Uterus (tissue), 4 donors: ENCODE data around the gene GSC2. TPM values are rescaled to one million over a fixed set of nuclear protein-coding genes. Genes with fewer than 3 reads are reported as not detected.
A peak's percentile ranks its signal among the peaks of the same experiment; 100 is the strongest.

Source experiments
- DNase-seq, 2 donors: peaks; one replicate each; pipeline ENCODE4 v3.0.0-alpha.2; 2019 to 2020
- H3K27ac ChIP-seq, 2 donors: fragments of 200-600 bp; sonication (generic); 1 replicate in 1 of 2; 2 replicates in 1 of 2; pipeline ENCODE4 v1.5.1; 2016 to 2018
- H3K27me3 ChIP-seq, 2 donors: fragments of 200-600 bp; sonication (generic); one replicate each; pipeline ENCODE4 v1.5.1; 2018 to 2019; ENCODE audit warnings: control low read depth in 1 of 2
- H3K36me3 ChIP-seq, 2 donors: fragments of 200-600 bp; sonication (generic); one replicate each; pipeline ENCODE4 v1.5.1; 2019; ENCODE audit warnings: control low read depth in 1 of 2
- H3K4me1 ChIP-seq, 2 donors: fragments of 200-600 bp; sonication (generic); one replicate each; pipeline ENCODE4 v1.5.1; 2018 to 2019; ENCODE audit warnings: control low read depth in 1 of 2
- H3K4me3 ChIP-seq, 2 donors: fragments of 200-600 bp; sonication (generic); 1 replicate in 1 of 2; 2 replicates in 1 of 2; pipeline ENCODE4 v1.5.1; 2018 to 2019; ENCODE audit warnings: mild to moderate bottlenecking in 1 of 2
- H3K9me3 ChIP-seq, 2 donors: fragments of 200-600 bp; sonication (generic); one replicate each; pipeline ENCODE4 v1.5.1; 2019; ENCODE audit warnings: control low read depth in 1 of 2
- CTCF ChIP-seq, 4 experiments: fragments of 200-600 bp in 2 of 4; fragments of 450-650 bp in 2 of 4; sonication (generic) in 2 of 4; IDR thresholded peaks; one replicate each; pipeline ENCODE4 v1.5.1; 2016 to 2019; ENCODE audit warnings: antibody characterized with exemption in 4 of 4, mild to moderate bottlenecking in 2 of 4, moderate library complexity in 1 of 4
- POLR2A ChIP-seq, 2 donors: fragments of 450-650 bp; IDR thresholded peaks; one replicate each; pipeline ENCODE4 v1.6.1; 2016; ENCODE audit warnings: antibody characterized with exemption in 2 of 2, mild to moderate bottlenecking in 1 of 2, moderate library complexity in 1 of 2
- intact Hi-C: fragments of 100-400 bp; cut with DNase I; formaldehyde crosslinking; loops from one replicate; pipeline ENCODE4 v1.15.1; 2023; ENCODE audit warnings: low total_unique reads
- total RNA-seq, 4 donors: library from RNA; depleted of rRNA in 3 of 4; stranded (reverse); fragments of >200 nt in 3 of 4; gene quantifications; one replicate each; pipeline versions ENCODE4 v1.1.0 to v1.2.4, GENCODE V29; 2014 to 2023
- donor health status: DM: yes; HTN: yes; CAD: no.

GSC2 gene
- total RNA-seq, 4 donors from 2014 or later: not detected

GRCh38 chr22:19180740-19181410 lies 30.8 kb upstream of the GSC2 start:
- DNase-seq: no peak
- no peak overlapping the region for H3K4me3 ChIP-seq
- intact Hi-C loops: no loop called here
- H3K4me1 ChIP-seq: peaks cover 0 to 9% of the 10 kb centered on the region in 2 donors
- no peaks in the 10 kb centered on the region for H3K9me3 ChIP-seq
- no peaks in the 10 kb centered on the region for H3K36me3 ChIP-seq
- no peaks in the 10 kb centered on the region for H3K27me3 ChIP-seq
- no peak for TF ChIP-seq CTCF (IDR thresholded peaks at IDR 0.05)
- no peak for TF ChIP-seq POLR2A (IDR thresholded peaks at IDR 0.05)
- no peak overlapping the region for H3K27ac ChIP-seq

- H3K9me3 ChIP-seq: no peaks in the 10 kb centered on the region
- no peak for TF ChIP-seq POLR2A (IDR thresholded peaks at IDR 0.05)
- TF ChIP-seq CTCF (IDR thresholded peaks at IDR 0.05): no peak
- H3K4me3 ChIP-seq: no peak overlapping the region
- no peaks in the 10 kb centered on the region for H3K36me3 ChIP-seq
- H3K4me1 ChIP-seq: peaks cover 0 to 9% of the 10 kb centered on the region in 2 donors
- intact Hi-C loops: no loop called here
- no peak for DNase-seq
- no peaks in the 10 kb centered on the region for H3K27me3 ChIP-seq
- H3K27ac ChIP-seq: peak overlapping the region in 1 of 2 donors; percentile 94
These were observed 30.1 kb upstream of the GSC2 start for GRCh38 chr22:19180234-19180633.

- H3K36me3 ChIP-seq: no peaks in the 10 kb centered on the region
- peaks cover 0 to 15% of the 10 kb centered on the region in 2 donors for H3K4me1 ChIP-seq
- H3K4me3 ChIP-seq: peak overlapping the region; percentile 44 to 80
- no peaks in the 10 kb centered on the region for H3K27me3 ChIP-seq
- peak overlapping the region; percentile 82 to 94 for H3K27ac ChIP-seq
- peak; percentile 77 to 78 for DNase-seq
- H3K9me3 ChIP-seq: no peaks in the 10 kb centered on the region
- TF ChIP-seq CTCF (IDR thresholded peaks at IDR 0.05) (peak; percentile 59 to 77 (median 73)), POLR2A (IDR thresholded peaks at IDR 0.05) (no peak)
- intact Hi-C loops: no loop called here
These were observed 29.5 kb upstream of the GSC2 start for GRCh38 chr22:19179497-19180048.

GRCh38 chr22:19178657-19179496 lies 28.8 kb upstream of the GSC2 start, which contains the start of gene SLC25A1:
TSS of gene SLC25A1 (minus strand) at chr22:19178736. CDS start at chr22:19178673, 63 bp downstream.
- Histone ChIP-seq H3K4me3 (peak within 1 kb of the TSS; percentile 44 to 80), H3K27me3 (no peaks in the 10 kb centered on the region), H3K27ac (peak within 1 kb of the TSS; percentile 82 to 94), H3K9me3 (no peaks in the 10 kb centered on the region), H3K4me1 (peaks cover 0 to 16% of the 10 kb centered on the region in 2 donors), H3K36me3 (no peaks in the 10 kb centered on the region)
- intact Hi-C loops: no loop called here
- peak; percentile 60 to 80 for TF ChIP-seq POLR2A (IDR thresholded peaks at IDR 0.05)
- no peak for TF ChIP-seq CTCF (IDR thresholded peaks at IDR 0.05)
- peak; percentile 89 to 91 for DNase-seq
